ENCODE results near the gene KDM1B.

KDM1B gene

GRCh38 chr6:18264219-18264922, 109.1 kb downstream of the KDM1B start, which contains the start of gene DEK:
Gene DEK, minus strand, starts transcription at chr6:18264530. Its CDS starts 543 bp downstream, at chr6:18263987.
- DNase-seq, result no peak

DNA sequence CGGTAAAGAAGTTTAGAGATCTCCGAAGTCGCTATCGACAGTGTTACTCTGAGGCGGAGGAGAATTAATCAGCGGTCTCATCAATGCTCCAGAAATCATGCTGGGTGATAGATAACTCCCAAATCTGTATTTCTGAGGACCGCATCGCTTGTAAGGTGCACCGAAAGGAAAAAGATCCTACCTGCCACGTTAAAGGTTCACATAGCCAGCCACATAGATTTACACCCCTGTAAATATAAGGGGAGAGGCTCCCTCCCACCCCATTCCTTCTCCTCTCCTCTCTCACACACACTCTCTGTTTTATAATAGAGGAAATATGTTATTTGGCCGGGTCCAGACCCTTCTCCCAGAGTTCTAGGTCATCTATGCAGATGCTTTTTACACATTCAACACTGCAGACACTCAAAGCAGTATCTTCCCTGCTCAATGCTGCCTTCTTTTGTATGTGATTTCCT, 109.7 kb downstream of the KDM1B start:
- no peak for DNase-seq

- DNase-seq, result no peak
Measured at GRCh38 chr6:18265787-18266522, 110.7 kb downstream of the KDM1B start.

DNA sequence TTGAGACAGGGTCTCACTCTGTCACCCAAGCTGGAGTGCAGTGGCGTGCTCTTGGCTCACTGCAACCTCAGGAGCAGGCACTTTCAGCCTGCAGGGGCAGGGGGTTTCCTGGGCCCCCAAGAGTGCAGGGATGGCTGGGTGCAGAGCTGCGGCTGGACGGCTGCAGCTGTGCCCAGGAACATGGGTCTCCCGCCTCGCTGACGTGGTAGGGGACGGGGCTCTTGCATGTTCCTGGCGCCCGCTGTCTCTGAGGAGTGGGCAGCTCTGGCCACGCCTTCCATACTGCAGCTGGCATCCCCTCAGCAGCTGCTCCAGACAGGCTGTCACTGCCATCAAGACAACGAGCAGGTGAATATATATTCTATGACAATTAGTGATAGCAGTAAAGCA, 111.3 kb downstream of the KDM1B start:
- no peak for DNase-seq

- no peak for DNase-seq
Measured at GRCh38 chr6:18268066-18268465, 112.8 kb downstream of the KDM1B start.

GRCh38 chr6:18269253-18269652, 114.0 kb downstream of the KDM1B start:
- DNase-seq, result no peak

DNA sequence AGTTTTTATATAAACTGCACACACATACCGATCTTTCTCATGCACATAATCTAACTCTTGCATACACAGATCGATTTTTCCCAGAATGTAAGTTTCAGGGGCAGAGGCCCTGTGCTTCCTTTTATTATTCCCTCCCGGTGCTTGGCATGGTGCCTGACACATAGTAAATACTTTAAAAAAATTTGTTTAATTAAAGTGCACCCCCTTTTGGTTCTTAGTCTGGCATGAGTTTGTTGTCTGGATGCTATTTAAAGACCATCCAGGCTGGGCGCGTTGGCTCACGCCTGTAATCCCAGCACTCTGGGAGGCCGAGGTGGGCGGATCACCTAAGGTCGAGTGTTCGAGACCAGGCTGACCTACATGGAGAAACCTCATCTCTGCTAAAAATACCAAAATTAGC, 114.5 kb downstream of the KDM1B start:
- DNase-seq, result no peak

DNA sequence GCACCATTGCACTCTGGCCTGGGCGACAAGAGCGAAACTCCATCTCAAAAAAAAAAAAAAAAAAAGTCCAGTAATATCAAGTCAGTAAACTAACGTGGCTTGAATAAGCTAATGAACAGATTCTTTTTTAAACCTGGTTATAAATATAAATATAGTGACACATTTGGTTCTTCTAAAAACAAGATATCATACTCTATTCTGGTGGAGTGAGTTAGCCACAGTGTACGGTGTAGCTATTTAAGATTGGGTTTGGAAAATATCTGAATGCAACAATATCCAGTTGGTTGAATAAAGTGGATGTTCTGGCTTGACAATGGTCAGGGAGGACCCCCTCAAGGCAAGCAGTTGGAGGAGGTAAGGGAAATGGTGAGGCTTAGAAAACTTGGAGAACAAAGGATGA, 115.0 kb downstream of the KDM1B start:
- DNase-seq, result no peak

Data from cortex of kidney (tissue), 1 donor.